NCI-H2081 (cell line): ENCODE measurements around the gene MYO18B.

Experiments
- DNase-seq, 2 experiments: peaks; one replicate each; lab custom pipeline; 2025; lab: John Stamatoyannopoulos, UW

MYO18B gene

DNA sequence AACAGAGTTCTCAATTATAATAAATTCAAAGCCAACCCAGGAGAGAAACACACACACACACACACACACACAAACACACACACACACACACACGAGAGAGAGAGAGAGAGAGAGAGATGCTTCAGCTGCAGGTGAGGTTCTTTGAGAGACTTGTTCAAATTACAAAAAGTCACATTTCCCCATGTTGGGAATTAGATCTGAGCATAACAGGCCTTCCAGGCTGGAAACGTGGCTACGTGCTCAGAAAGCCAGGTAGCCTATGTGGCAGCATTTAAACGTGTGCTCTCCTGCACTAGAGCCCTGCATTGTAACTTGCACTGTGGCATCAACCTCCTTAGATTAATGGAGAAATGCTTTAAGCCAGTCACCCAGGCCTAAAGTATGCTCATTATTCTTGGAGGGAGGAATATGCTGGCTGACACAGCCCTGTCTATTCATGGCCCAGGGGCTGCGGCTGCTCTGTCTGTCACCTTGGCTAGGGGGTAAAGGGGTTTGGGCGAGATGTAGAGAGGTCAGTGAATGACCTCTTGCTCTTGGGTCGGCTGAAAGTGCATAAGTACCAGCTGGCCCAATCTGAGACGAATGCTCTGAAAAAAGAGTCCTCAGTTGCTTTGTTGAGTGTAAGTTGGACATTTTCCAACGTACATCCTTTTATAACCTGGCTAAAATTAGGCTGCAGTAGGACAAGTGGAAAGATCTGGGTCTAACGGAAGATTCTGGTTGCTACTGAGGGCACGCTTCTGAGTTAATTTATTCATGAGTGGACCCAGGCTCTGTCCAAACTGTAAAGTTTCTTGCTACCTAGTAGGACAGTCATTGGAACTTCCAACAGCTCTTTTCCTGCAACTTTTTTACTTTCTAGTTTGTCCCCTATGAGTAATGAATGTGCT is 256.1 kb downstream of the MYO18B start:
- no peak for DNase-seq

DNA sequence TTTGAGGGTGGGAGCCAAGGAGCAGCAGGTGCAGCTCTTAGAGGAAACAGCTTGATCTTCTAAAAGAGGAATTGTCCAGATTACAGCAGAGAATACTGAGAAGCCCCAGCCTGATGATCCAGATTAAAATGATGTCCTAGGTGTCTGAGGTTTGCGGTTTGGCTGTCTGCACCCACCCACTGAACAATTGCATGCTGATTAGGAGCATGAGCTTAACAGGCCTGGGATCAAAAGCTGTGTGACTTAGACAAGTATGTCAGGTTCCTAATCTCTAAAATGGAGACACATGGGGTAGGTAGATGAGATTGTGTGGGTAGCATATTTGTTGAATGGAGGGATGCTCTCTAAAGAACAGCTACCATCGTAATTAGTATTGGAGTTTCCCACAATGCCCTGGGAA is 260.5 kb downstream of the MYO18B start:
- no peak for DNase-seq

DNA sequence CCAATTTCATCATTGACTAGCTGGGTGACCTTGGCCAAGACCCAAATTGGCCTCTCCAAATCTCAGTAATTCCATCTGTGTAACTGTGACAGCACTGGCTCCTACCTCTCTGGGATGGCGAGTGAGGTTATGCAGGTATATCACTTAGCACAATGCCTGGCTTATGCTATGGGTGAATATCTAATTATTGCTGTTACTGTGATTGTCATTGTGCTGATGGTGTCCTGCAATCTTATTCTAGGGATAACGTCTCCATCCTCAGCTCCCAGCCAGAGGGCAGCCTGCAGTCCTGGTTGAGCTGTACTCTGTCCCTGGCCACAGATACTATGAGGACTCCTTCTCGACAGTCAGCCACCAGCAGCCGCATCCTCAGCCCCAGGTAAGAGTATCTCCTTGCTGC is 262.5 kb downstream of the MYO18B start:
- DNase-seq: no peak

- DNase-seq: no peak
Measured at GRCh38 chr22:26008587-26008986, 266.6 kb downstream of the MYO18B start.

DNA sequence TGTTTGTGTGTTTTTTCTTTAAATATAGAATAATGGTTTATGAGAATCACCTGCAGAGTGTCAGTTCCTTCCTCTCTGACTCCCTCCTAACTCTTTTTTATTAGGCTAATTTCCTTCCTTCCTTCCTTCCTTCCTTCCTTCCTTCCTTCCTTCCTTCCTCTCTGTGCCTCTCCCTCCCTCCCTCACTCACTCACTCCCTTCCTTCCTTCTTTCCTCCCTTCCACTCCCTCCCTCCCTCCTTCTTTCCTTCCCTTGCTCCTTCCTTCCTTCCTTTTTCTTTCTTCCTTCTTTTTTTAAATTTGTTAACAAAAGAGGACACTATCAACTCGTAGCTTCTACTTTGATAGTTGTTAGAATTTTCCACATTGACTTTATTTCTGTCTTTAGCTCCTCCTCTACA is 274.9 kb downstream of the MYO18B start:
- DNase-seq: no peak

DNA sequence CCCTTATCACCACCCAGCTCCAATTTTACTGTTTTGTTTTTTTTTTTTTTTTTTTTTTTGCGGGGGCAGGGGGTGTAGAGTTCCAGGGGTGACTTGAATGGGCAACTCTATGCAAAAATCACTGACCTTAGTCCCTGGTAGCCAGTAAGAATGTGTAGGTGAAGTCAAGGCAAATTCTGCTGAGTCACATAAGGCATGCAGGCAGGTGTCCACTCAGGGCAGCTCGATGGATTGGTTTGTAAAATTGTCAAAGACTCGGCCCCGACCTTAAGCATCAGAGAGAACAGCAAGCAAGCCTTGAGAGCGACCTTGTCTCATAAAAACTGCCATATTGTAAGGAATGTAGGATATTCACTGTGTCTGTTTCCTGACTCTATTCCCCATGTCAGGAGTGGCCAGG is 275.9 kb downstream of the MYO18B start:
- no peak for DNase-seq

- DNase-seq: no peak
Measured at GRCh38 chr22:26019596-26019995, 277.6 kb downstream of the MYO18B start.

DNA sequence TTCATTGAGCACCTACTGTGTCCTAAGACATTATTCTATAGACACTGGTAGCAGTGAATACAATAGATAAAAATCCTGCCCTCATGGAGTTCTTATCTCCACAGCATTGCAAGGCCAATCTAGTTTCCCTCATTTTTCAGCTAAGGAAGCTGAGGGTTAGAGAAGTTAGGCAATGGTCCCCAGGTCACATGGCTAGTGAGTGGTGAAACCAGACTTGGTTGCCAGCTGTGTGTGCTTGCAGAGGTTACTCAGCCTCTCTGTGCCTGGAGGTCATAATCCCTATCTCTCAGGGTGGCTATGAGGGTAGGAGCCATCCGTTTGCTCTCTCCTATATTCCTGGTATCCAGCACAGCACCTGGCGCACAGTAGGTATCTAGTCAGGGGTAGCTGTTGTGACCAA is 279.5 kb downstream of the MYO18B start:
- DNase-seq: no peak

DNA sequence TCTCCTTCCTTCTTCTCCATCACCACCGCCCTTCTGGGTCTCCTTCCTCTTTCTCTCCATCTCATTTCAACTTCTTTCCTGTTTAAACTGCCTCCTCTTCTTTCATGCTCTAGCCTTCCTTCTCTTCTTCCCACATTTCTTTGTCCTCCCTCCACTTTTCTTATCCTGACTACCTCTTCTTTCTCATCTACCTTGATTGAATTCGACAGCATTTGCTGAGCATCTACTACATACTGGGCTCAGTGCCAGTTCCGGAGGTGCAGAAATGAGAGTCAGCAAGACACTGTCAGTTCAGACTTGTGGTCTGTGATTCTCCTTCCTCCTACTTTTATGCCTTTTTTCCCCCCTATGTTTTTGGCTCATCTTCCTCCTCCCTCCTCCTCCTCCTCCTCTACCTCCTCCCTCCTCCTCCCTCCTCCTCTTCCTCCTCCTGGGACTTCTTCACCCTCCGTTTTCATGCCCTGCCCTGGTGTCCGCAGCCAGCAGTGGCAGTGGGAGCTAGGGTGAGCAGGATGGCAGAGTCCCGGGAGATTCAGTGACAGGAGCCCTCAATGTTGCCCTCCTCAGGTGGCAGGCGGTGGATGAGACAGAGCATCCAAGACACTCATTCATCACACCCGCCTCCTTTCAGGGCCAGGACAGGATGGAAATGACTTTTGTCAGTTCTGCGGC is 281.3 kb downstream of the MYO18B start:
- no peak for DNase-seq

DNA sequence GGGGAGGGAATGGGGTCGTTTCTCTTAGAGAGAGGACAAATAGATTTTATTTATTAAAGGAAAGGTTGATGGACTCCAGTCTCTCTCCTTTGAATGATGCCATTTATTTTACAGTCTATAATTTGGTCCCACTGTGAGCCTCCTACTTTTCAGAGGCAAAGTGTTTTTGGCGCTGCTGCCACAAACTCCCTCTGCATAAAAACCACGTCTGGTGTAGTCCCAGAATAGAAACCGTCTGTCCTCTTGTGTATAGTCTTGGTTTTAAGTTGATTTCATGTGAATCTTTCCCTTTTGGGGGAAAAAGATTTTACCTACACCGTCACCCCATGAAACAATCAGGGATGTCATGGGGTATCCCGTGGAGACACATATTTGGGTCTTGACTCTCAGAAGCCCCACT is 283.6 kb downstream of the MYO18B start:
- DNase-seq: no peak

- DNase-seq: no peak
Measured at GRCh38 chr22:26027341-26027740, 285.4 kb downstream of the MYO18B start.

DNA sequence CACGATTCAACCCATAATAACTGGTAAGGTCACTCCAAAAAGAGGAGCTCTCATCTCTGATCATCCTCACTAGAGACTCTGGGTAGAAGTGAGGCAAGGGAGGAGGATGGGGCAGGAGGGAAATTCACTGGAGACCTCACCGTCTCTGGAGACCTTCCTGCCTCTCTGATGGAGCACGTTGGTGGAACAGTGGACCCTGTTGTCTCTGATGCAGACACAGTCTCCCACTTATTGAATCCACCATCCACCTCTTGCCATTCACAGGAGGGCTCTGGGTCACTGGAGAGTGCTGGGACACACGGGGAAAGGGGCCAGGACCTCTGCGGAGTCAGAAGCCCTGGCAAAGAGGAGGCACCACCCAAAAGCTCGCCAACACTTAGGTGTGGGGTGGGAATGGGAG is 289.7 kb downstream of the MYO18B start:
- DNase-seq: no peak

- DNase-seq: no peak
Measured at GRCh38 chr22:26033071-26033470, 291.1 kb downstream of the MYO18B start.

GRCh38 chr22:26033586-26033985 is 291.6 kb downstream of the MYO18B start:
- DNase-seq: no peak

DNA sequence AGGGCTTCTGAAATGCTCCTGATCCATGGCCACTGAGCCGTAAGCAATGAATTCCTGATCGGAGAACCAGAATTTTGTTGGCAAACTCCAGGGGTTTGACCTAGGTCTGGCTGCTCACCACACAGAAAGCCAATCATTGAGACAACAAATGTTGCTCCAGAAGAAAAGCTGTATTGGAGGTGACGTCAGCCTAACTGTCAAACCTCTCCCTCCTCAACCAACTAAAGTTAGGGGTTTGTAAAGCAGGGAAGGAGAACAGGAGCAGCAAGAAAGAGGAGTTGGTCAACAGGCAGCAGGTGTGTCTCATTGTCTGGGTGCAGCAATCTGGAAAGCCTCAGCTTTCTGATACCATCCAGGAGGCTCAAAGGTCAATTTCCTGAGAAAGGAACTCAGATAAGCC is 293.5 kb downstream of the MYO18B start:
- no peak for DNase-seq

DNA sequence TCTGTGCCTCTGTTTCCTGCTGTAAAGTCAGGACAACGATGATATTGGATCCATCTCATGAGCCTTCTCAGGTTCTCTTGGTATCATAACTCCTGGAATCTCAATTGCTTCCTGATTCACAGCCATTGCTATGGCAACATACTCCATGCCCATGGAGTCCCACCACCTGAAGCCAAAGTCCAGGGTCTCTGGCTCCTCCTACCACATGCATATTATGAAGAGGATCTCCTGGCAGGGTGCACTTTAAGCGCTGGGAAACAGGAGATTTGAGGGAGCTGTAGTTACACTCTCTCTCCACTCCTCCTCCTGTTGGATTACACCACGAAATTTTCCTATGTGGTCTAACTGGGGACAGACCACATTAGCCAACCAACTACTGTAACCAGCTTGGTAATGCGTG is 296.4 kb downstream of the MYO18B start:
- DNase-seq: no peak

GRCh38 chr22:26041931-26042330 is 299.9 kb downstream of the MYO18B start:
- peak in 1 of 2 experiments; percentile 11 for DNase-seq

DNA sequence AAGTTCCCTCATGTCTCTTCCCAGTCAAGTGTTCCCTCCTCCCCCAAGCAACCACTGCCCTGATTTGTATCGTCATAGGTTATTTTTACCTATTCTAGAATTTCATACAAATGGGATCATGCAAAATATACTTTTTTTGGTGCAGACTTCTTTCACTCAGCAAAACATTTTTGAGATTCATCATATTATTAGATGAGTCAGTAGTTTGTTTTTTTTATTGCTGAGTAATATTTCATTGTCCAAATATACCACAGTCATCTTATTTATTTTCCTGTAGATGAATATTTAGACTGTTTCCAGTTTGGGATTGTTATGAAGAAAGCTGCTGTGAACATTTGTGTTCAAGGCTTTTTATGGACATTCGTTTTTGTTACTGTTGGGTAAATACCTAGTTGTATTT is 301.0 kb downstream of the MYO18B start:
- DNase-seq: no peak

DNA sequence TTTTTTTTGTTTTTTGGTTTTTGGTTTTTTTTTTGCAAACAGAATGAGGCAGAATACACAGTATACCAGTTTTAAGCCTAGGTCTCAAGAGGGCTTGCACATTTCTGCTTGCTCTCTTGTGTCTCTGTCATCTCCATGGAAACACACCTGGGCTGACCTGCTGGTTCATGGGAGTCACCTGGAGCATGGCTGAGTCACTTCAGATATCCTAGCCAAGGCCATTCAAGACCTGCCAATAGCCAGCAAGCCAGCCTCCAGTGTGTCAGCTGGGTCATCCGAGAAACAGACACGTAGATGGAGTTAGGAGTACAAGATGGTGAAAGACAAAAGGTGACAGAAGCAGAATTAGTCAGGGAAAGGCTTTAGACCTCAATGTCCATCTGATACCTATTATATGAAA is 303.1 kb downstream of the MYO18B start:
- no peak for DNase-seq

DNA sequence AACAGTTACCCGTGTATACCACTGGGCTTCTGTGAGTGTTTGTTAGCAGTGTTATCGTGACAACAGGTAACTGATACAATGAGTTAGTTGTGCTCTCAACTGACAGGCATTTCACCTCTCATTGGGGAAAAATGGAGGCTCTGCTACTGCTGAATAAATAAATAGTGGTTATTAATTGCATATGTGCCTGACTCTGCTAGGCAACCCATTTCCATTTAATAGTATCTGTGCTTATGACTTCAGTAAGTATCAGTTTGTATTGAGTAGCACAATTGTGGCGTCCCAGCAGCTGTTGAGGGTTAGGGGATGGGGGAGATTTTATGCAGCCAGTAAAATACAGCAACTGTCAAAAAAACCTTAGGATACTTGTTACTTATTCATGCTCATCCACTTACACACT is 303.9 kb downstream of the MYO18B start:
- DNase-seq: no peak

- DNase-seq: no peak
Measured at GRCh38 chr22:26047516-26047915, 305.5 kb downstream of the MYO18B start.

GRCh38 chr22:26047920-26048319 is 305.9 kb downstream of the MYO18B start:
- DNase-seq: no peak

DNA sequence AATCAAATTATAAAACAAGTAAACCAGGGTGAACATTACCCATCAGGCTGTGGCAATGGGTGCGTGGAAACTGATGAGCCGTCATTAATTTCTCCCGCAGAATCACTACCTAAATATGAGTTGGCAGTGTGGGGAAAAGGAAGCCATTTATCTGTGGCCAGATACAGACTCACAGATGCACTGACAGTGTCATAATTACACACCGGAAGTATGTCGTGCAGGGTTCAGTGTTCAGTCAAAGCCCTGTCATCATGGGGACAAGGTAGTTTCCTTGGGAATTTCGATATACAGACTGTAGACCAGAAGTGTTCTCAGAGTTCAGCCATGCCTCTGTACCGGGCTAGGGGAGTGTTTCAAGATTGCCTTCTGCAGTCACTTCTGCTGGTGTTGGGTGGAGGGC is 308.1 kb downstream of the MYO18B start:
- DNase-seq: no peak
